B cell (primary cell): Measurements from ENCODE around the gene ZBTB8A. TPM values are rescaled to one million over a fixed set of nuclear protein-coding genes. Genes with fewer than 3 reads are reported as not detected.

Experiments
- ATAC-seq: fragments of 200-7000 bp; cut with Tn5 transposase; one replicate; pipeline ENCODE4 v1.10.0; 2021; ENCODE audit warnings: low read depth, mild to moderate bottlenecking, moderate number of reproducible peaks, moderate library complexity
- CTCF ChIA-PET: fragments of 350-600 bp; sonication (Branson Sonifier 250); formaldehyde crosslinking; loops from one replicate; lab custom pipeline; 2021; ENCODE audit warnings: antibody characterized with exemption, inconsistent platforms; lab: Charles Lee
- POLR2A ChIA-PET: fragments of 350-600 bp; sonication (Branson Sonifier 250); formaldehyde crosslinking; loops from one replicate; lab custom pipeline; 2021; ENCODE audit warnings: antibody characterized with exemption; lab: Charles Lee
- DNase-seq: peaks from one replicate; pipeline ENCODE4 v3.0.0; 2013
- H2AFZ ChIP-seq: 2 replicates; pipeline ENCODE4 v1.6.1; 2012; ENCODE audit warnings: mild to moderate bottlenecking, low read depth, low read length; ENCODE audit not compliant: insufficient read depth, poor library complexity, severe bottlenecking
- H3K27ac ChIP-seq, 2 donors: 1 replicate in 1 of 2; 2 replicates in 1 of 2; pipeline ENCODE4 v1.5.1; 2012 to 2013; ENCODE audit warnings: low read length in 2 of 2, mild to moderate bottlenecking in 2 of 2, moderate library complexity in 1 of 2
- H3K27me3 ChIP-seq, 4 experiments: fragments of 200-600 bp in 1 of 4; sonication (generic) in 1 of 4; replicated peaks in 1 of 4; 1 replicate in 2 of 4; 2 replicates in 2 of 4; pipeline versions ENCODE4 v1.6.1 to v1.7.0; 2013 to 2016; ENCODE audit warnings: low read length in 3 of 4, mild to moderate bottlenecking in 2 of 4, mixed read lengths in 1 of 4, moderate library complexity in 1 of 4; ENCODE audit not compliant: insufficient read depth in 4 of 4, control insufficient read depth in 3 of 4; ENCODE audit errors: control extremely low read depth in 1 of 4
- H3K36me3 ChIP-seq, 2 experiments: replicated peaks in 1 of 2; 1 replicate in 1 of 2; 2 replicates in 1 of 2; pipeline versions ENCODE4 v1.6.1 to v1.7.1; 2013; ENCODE audit warnings: low read length in 1 of 2; ENCODE audit not compliant: insufficient read depth in 2 of 2, control insufficient read depth in 1 of 2; ENCODE audit errors: control extremely low read depth in 1 of 2, extremely low read depth in 1 of 2
- H3K4me1 ChIP-seq, 2 donors: fragments of 200-600 bp in 1 of 2; sonication (generic) in 1 of 2; 1 replicate in 1 of 2; 2 replicates in 1 of 2; pipeline versions ENCODE4 v1.5.1 to v1.6.1; 2013 to 2017; ENCODE audit warnings: low read length in 2 of 2; ENCODE audit not compliant: control insufficient read depth in 2 of 2, insufficient read depth in 2 of 2
- H3K4me2 ChIP-seq: replicated peaks from 2 replicates; pipeline ENCODE3; 2012; ENCODE audit warnings: mild to moderate bottlenecking, low read depth, low read length; ENCODE audit not compliant: poor library complexity, severe bottlenecking
- H3K4me3 ChIP-seq, 5 experiments: fragments of 200-600 bp in 1 of 5; sonication (generic) in 1 of 5; 1 replicate in 3 of 5; 2 replicates in 2 of 5; pipeline versions ENCODE4 v1.5.1 to v1.7.0; 2011 to 2016; ENCODE audit warnings: low read length in 4 of 5, mild to moderate bottlenecking in 4 of 5, low read depth in 2 of 5, control low read depth in 1 of 5, moderate library complexity in 1 of 5; ENCODE audit not compliant: insufficient read depth in 1 of 5; ENCODE audit errors: control extremely low read depth in 1 of 5, extremely low read depth in 1 of 5
- H3K79me2 ChIP-seq: fragments of 200-600 bp; sonication (generic); one replicate; pipeline ENCODE4 v1.6.0; 2016; ENCODE audit warnings: low read length; ENCODE audit not compliant: control insufficient read depth, insufficient read depth
- H3K9ac ChIP-seq: fragments of 200-600 bp; sonication (generic); 2 replicates; pipeline ENCODE4 v1.6.1; 2017; ENCODE audit warnings: mild to moderate bottlenecking, low read length, moderate library complexity
- H3K9me3 ChIP-seq, 3 donors: one replicate each; pipeline versions ENCODE4 v1.6.1 to v1.7.1; 2013; ENCODE audit warnings: low read length in 2 of 3; ENCODE audit not compliant: control insufficient read depth in 2 of 3, insufficient read depth in 1 of 3; ENCODE audit errors: control extremely low read depth in 1 of 3
- H4K20me1 ChIP-seq: 2 replicates; pipeline ENCODE4 v1.6.0; 2012; ENCODE audit warnings: mild to moderate bottlenecking, low read length; ENCODE audit not compliant: insufficient read depth, control insufficient read depth, poor library complexity, severe bottlenecking
- H3K27ac Mint-ChIP-seq: one replicate; pipeline ENCODE4 v1.8.0; 2021; ENCODE audit warnings: mixed read lengths
- H3K27me3 Mint-ChIP-seq: one replicate; pipeline ENCODE4 v1.8.0; 2021; ENCODE audit warnings: mixed read lengths
- H3K4me1 Mint-ChIP-seq: one replicate; pipeline ENCODE4 v1.8.0; 2021; ENCODE audit warnings: mixed read lengths
- H3K4me3 Mint-ChIP-seq: one replicate; pipeline ENCODE4 v1.8.0; 2021; ENCODE audit warnings: mixed read lengths
- H3K9me3 Mint-ChIP-seq: one replicate; pipeline ENCODE4 v1.8.0; 2022; ENCODE audit warnings: mixed read lengths; ENCODE audit not compliant: insufficient read depth
- CTCF ChIP-seq: fragments of 200-600 bp; IDR thresholded peaks from one replicate; pipeline ENCODE4 v1.8.0; 2022; ENCODE audit warnings: antibody characterized with exemption, mild to moderate bottlenecking
- EZH2 ChIP-seq: IDR thresholded peaks from 2 replicates; pipeline ENCODE4 v1.6.1; 2012; ENCODE audit warnings: borderline replicate concordance, low read depth, mild to moderate bottlenecking, moderate library complexity, low read length; ENCODE audit not compliant: insufficient read depth, poor library complexity, severe bottlenecking
- WGBS: methylation state at CpG from one replicate; pipeline ENCODE4 v1.1.5; 2013; ENCODE audit warnings: missing lambda C conversion rate; ENCODE audit not compliant: insufficient coverage; 5-methylcytosine and 5-hydroxymethylcytosine counted together
- intact Hi-C: fragments of 100-400 bp; cut with micrococcal nuclease; formaldehyde crosslinking; loops from one replicate; pipeline ENCODE4 v1.10.0; 2022
- polyA plus RNA-seq: library from polyadenylated mRNA; depleted of rRNA; stranded (reverse); fragments of >200 nt; gene quantifications from 2 replicates; pipeline ENCODE4 v1.2.3, GENCODE V29; 2012
- total RNA-seq, 2 donors: library from RNA; stranded (reverse); fragments of 120-200 nt in 1 of 2; gene quantifications; 1 replicate in 1 of 2; 2 replicates in 1 of 2; pipeline versions ENCODE4 v1.2.3 to v1.2.4, GENCODE V29; 2013 to 2022

The ZBTB8A gene
- total and polyA plus RNA-seq, 2 donors (not counting 1 experiment from before 2014, with no cell fraction given), result 0.04 to 0.17 TPM

GRCh38 chr1:32503153-32503552, 36.1 kb upstream of the ZBTB8A start:
- Histone ChIP-seq H3K27ac (no peak overlapping the region), H3K9ac (no peak overlapping the region), H3K4me2 (no peak overlapping the region), H3K9me3 (no peaks in the 10 kb centered on the region), H3K27me3 (peaks cover 0 to 36% (median 11%) of the 10 kb centered on the region in 4 experiments), H4K20me1 (no peaks in the 10 kb centered on the region), H3K79me2 (no peaks in the 10 kb centered on the region), H3K36me3 (no peaks in the 10 kb centered on the region), H3K4me1 (peaks cover 2 to 8% of the 10 kb centered on the region in 2 donors), H3K4me3 (no peak overlapping the region), H2AFZ (no peak overlapping the region)
- intact Hi-C loops, result no loop called here
- Mint-ChIP-seq H3K4me1 (peaks cover 5% of the 10 kb centered on the region), H3K4me3 (no peak overlapping the region), H3K27ac (no peak overlapping the region), H3K9me3 (no peaks in the 10 kb centered on the region), H3K27me3 (peaks cover 46% of the 10 kb centered on the region)
- ChIA-PET POLR2A (no interaction called here), CTCF (no interaction called here)
- WGBS, result 91% methylated on average over 7 of the region's 7 CpGs
- DNase-seq, result no peak
- no peak for ATAC-seq
- TF ChIP-seq CTCF (no peak), EZH2 (no peak)

- Histone ChIP-seq H2AFZ (no peak overlapping the region), H3K27ac (no peak overlapping the region), H3K4me1 (no peaks in the 10 kb centered on the region), H3K9ac (no peak overlapping the region), H3K4me2 (no peak overlapping the region), H3K27me3 (peaks cover 0 to 13% (median 3%) of the 10 kb centered on the region in 4 experiments), H3K4me3 (no peak overlapping the region), H3K79me2 (no peaks in the 10 kb centered on the region), H3K9me3 (no peaks in the 10 kb centered on the region), H4K20me1 (no peaks in the 10 kb centered on the region), H3K36me3 (no peaks in the 10 kb centered on the region)
- Mint-ChIP-seq H3K27ac (no peak overlapping the region), H3K9me3 (no peaks in the 10 kb centered on the region), H3K27me3 (peaks cover 40% of the 10 kb centered on the region), H3K4me3 (no peak overlapping the region), H3K4me1 (no peaks in the 10 kb centered on the region)
- intact Hi-C loops, result no loop called here
- WGBS, result no CpG with 5 or more reads among the region's 4 CpGs
- TF ChIP-seq EZH2, result no peak
- no peak for TF ChIP-seq CTCF
- ChIA-PET CTCF (interaction anchor here (1.7 kb wide), 1 partner anchor 13 kb away, joined by 7 read pairs; no protein-coding TSS in a partner anchor), POLR2A (no interaction called here)
- DNase-seq (no peak), ATAC-seq (no peak)
These were observed 32.2 kb upstream of the ZBTB8A start for GRCh38 chr1:32507021-32507420.
